ENCODE results near the gene RAD18.
A peak's percentile ranks its signal among the peaks of the same experiment; 100 is the strongest.

The RAD18 gene

DNA sequence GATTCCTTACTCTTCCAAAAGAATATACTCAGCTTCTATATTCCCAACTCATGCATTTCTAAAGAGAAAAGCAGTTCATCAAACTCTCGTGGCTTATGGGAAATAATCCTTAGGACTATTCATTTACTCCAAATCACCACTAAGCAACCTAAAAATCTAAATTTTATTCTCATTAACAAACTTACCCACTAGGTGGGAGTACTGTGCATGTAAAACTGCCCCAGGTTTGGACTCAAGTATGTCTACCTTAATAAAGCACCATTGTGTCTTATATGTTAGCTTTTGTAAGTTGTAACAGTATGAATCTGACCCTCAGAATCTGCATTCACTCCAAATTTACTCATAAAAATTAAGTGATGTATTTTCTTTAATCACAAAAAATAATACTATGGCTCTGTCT lies 25.3 kb downstream of the RAD18 start:
- TF ChIP-seq CTCF (IDR thresholded peaks at IDR 0.05; ENCODE audit: insufficient read depth, low read depth, low read length, missing control alignments) = peak; percentile 24
- H3K4me3 ChIP-seq (ENCODE audit: low read depth, low read length) = no peak overlapping the region
- DNase-seq (ENCODE audit: low read depth) = peak; percentile 28

GRCh38 chr3:8937064-8938020 lies 25.9 kb downstream of the RAD18 start:
- no peak for DNase-seq (ENCODE audit: low read depth)
- no peak for TF ChIP-seq CTCF (IDR thresholded peaks at IDR 0.05; ENCODE audit: insufficient read depth, low read depth, low read length, missing control alignments)
- no peak overlapping the region for H3K4me3 ChIP-seq (ENCODE audit: low read depth, low read length)

GRCh38 chr3:8932507-8932906 lies 30.8 kb downstream of the RAD18 start:
- no peak for TF ChIP-seq CTCF (IDR thresholded peaks at IDR 0.05; ENCODE audit: insufficient read depth, low read depth, low read length, missing control alignments)
- DNase-seq (ENCODE audit: low read depth) = no peak
- H3K4me3 ChIP-seq (ENCODE audit: low read depth, low read length) = no peak overlapping the region

DNA sequence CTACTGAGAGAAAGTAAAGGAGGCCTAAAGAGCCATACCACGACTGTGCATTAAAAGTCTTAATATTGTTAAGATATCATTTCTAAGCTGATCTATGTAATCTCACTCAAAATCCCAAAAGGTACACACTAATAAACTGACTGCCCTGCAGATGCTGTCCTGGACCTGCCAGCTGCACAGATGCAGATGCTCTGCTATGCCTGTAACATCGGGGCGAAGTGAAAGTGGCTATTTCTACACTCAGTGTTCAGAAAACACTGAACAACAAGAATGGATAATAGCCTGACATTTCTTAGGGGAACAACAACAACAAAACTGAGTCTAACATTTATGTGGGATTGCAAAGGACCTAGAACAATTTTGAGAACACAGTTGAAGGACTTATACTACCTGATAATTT lies 31.9 kb downstream of the RAD18 start:
- TF ChIP-seq CTCF (IDR thresholded peaks at IDR 0.05; ENCODE audit: insufficient read depth, low read depth, low read length, missing control alignments) = no peak
- no peak for DNase-seq (ENCODE audit: low read depth)
- H3K4me3 ChIP-seq (ENCODE audit: low read depth, low read length) = no peak overlapping the region

GRCh38 chr3:8929860-8930259 lies 33.4 kb downstream of the RAD18 start:
- no peak for TF ChIP-seq CTCF (IDR thresholded peaks at IDR 0.05; ENCODE audit: insufficient read depth, low read depth, low read length, missing control alignments)
- DNase-seq (ENCODE audit: low read depth) = no peak
- no peak overlapping the region for H3K4me3 ChIP-seq (ENCODE audit: low read depth, low read length)

DNA sequence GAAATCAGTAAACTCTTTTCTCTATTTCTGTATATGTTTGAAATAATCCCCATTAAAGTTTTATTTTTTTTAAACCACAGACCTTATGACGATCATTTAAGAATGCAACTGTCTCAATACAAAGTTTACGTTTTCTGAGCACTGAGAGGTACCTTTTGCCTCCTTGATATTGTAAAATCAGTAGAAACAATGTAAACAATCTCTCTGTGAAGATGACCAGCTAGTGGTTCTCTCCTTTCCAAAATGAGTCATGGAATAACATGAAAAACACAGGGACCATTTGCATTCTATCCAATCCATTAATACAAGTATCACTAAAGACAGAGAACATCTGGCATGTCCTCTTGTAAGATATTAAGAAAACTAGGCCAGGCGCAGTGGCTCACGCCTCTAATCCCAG lies 48.8 kb downstream of the RAD18 start:
- H3K4me3 ChIP-seq (ENCODE audit: low read depth, low read length) = no peak overlapping the region
- DNase-seq (ENCODE audit: low read depth) = no peak
- TF ChIP-seq CTCF (IDR thresholded peaks at IDR 0.05; ENCODE audit: insufficient read depth, low read depth, low read length, missing control alignments) = no peak
